NCI-H187 (cell line): ENCODE measurements around the gene ZNF571.

Experiments
- DNase-seq, 2 experiments: peaks; one replicate each; lab custom pipeline; 2025; lab: John Stamatoyannopoulos, UW

ZNF571 gene

GRCh38 chr19:37594304-37594981 lies at the start of gene ZNF571, which contains the start of gene ZNF540:
ZNF571 (minus strand) TSS chr19:37594792; CDS start chr19:37586676, 8,116 bp downstream.
ZNF540 (plus strand) TSS chr19:37594876; CDS start chr19:37598448, 3,572 bp downstream.
- peak; percentile 91 to 93 for DNase-seq

GRCh38 chr19:37635076-37636056 lies 40.8 kb upstream of the ZNF571 start:
- no peak for DNase-seq

DNA sequence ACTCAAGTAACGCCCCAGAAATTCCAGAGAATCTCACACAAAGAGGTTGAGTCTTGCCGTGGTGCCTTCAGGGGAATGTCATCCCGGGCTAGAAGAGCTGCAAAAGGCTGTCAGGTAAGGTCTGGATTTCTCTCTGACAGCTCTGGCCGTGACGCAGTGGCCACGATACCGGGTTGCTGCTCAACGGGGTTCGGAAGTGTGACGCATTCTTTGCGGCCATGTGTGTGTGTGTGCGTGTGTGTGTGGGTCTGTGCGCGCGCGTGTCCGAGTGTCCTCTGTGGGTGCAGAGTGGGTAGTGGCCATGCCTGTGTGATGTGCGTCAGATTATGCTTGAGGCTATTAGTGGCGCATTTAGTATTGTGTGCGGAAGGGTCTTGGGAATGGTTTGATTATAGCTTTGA lies 390 bp upstream of the ZNF571 start:
- DNase-seq = no peak

- DNase-seq = peak in 1 of 2 experiments; percentile 62
Observed at GRCh38 chr19:37593996-37594303, 642 bp downstream of the ZNF571 start.

DNA sequence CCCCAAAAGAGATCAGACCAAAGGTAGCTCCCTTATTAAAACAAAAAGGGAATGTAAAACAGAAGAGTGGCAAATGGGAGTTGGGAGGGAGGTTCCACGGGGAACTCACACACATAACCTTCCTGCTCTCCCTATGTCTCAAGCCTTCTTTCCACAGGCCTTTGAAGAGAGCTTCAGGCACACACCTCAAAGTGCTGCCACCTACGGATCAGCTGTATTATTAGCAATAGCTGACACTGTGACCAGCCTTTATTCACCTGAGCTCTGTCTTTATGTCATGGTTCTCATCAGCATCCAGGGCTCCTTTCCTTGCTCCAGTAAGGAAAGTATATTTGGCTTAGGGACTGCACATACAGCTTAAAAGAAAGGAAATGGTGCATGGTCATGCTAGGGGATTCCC lies 11.3 kb downstream of the ZNF571 start:
- DNase-seq = no peak

- DNase-seq = no peak
Observed at GRCh38 chr19:37572203-37572602, 22.4 kb downstream of the ZNF571 start.

DNA sequence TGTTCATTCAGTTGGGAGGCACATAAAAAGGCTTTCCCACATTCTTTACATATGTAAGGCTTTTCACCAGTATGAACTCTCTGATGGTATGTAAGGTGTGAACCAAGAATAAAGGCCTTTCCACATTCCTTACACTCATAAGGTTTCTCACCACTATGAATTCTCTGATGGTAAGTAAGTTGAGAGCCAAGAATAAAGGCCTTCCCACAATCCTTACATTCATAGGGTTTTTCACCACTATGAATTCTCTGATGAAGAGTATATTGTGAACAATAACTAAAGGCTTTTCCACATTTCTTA lies 29.3 kb downstream of the ZNF571 start:
- no peak for DNase-seq

GRCh38 chr19:37564624-37565369 lies 29.8 kb downstream of the ZNF571 start:
- no peak for DNase-seq

DNA sequence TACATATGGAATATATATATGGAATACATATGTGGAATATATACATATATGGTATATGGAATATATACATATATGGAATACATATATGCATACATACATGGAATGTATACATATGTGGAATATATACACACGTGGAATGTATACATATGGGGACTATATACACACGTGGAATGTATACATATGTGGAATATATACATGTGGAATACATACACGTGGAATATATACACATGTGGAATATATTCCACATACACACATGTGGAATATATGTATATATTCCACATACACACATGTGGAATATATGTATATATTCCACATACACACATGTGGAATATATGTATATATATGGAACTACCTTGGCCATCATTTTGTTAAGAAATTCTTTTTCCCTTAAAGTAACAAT lies 31.1 kb downstream of the ZNF571 start:
- no peak for DNase-seq

DNA sequence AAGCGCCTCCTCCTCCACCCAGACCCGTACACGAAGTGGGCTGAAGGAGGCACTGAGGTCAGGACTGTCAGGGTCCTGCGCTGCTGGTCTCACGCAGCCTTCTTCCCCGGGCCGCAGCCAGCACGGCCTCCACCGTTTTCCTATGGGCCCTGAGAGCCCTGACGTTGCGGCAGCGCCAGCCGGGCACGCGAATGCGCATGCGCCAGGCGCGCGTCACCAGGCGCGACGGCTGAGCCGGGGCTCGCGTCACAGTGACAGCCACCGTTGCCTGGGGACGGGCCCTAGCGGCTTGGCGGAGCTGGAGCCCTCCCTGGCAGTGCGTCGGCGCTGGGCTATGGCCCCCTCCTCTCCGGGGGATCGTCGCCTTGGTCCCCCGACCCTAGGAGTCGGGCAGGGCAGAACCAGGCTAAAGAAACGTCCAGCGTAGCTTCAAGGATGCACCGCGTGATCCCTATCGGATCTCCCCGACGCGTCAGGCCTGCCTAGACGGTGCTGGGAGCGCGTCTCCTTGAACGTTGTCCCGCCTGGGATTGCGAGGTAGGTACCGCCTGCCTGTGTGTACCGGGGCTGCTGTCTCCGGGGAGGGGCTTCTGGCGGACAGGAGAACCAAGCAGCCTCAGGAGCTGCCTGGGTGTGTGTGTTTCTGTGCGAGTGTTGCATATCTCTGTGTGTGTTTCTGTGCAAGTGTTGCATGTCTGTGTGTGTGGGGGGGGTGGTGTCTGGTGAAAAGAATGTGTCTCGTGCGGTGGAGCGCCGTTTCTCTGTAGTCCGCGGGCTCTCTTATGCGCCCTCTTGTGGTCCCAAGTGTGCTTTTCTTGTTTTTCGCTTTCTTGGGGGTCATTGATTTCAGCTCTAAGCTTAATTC lies 43.2 kb downstream of the ZNF571 start:
- DNase-seq = peak; percentile 5 to 17

- no peak for DNase-seq
Observed at GRCh38 chr19:37537391-37537947, 57.1 kb downstream of the ZNF571 start.

GRCh38 chr19:37519890-37520289 lies 74.7 kb downstream of the ZNF571 start:
- no peak for DNase-seq
